HepG2 (cell line): ENCODE data around the gene NLRX1. TPM values are rescaled to one million over a fixed set of nuclear protein-coding genes. Genes with fewer than 3 reads are reported as not detected.
A peak's percentile ranks its signal among the peaks of the same experiment; 100 is the strongest.

Experiments used
- ATAC-seq: fragments of 200-7000 bp; cut with Tn5 transposase; 3 replicates; pipeline ENCODE4 v1.9.1; 2020; ENCODE audit warnings: mild to moderate bottlenecking, moderate library complexity
- BruUV-seq: library from RNA; stranded (reverse); fragments of 400-500 nt; replicated peaks from 2 replicates; lab custom pipeline; 2021; lab: Mats Ljungman, UMichigan
- CTCF ChIA-PET: fragments of 300-600 bp; formaldehyde crosslinking; extraction: SDS; loops from one replicate; lab custom pipeline; 2021; ENCODE audit warnings: low total read pairs, inconsistent platforms, low intra/inter-chr PET ratio; lab: Yijun Ruan, JAX
- POLR2A ChIA-PET: fragments of 350-600 bp; sonication (Branson Sonifier 250); formaldehyde crosslinking; loops from one replicate; lab custom pipeline; 2020; ENCODE audit warnings: antibody characterized with exemption, inconsistent platforms; lab: Yijun Ruan, JAX
- DNase-seq: peaks from one replicate; pipeline ENCODE4 v3.0.0-alpha.2; 2015; ENCODE audit warnings: low spot score
- FAIRE-seq: peaks from 3 replicates; lab custom pipeline; 2011; peaks lifted over from hg19 to GRCh38; lab: Jason Lieb, UNC
- H2AFZ ChIP-seq: one replicate; pipeline ENCODE4 v1.6.1; 2011; ENCODE audit warnings: low read length, inconsistent platforms
- H3K27ac ChIP-seq: fragments of 300-600 bp; 3 replicates; pipeline ENCODE4 v1.8.0; 2011; ENCODE audit warnings: mixed run types, mild to moderate bottlenecking, mixed read lengths, low read length, inconsistent platforms; ENCODE audit not compliant: insufficient read depth; ENCODE audit errors: extremely low read length
- H3K27me3 ChIP-seq, 2 experiments: fragments of 200-600 bp in 1 of 2; 2 replicates in 1 of 2; 3 replicates in 1 of 2; pipeline versions ENCODE4 v1.6.0 to v1.8.0; 2011; ENCODE audit warnings: low read length in 2 of 2, mild to moderate bottlenecking in 2 of 2, moderate library complexity in 2 of 2, inconsistent platforms in 1 of 2; ENCODE audit not compliant: insufficient read depth in 2 of 2, control insufficient read depth in 1 of 2
- H3K36me3 ChIP-seq, 2 experiments: fragments of 200-600 bp in 1 of 2; replicated peaks in 1 of 2; 2 replicates in 1 of 2; 3 replicates in 1 of 2; pipeline versions ENCODE4 v1.5.1 to v1.8.0; 2011; ENCODE audit warnings: low read length in 2 of 2, inconsistent platforms in 1 of 2; ENCODE audit not compliant: insufficient read depth in 2 of 2, control insufficient read depth in 1 of 2
- H3K4me1 ChIP-seq: 2 replicates; pipeline ENCODE4 v1.5.1; 2012; ENCODE audit warnings: low read length, inconsistent platforms; ENCODE audit not compliant: insufficient read depth
- H3K4me2 ChIP-seq: 2 replicates; pipeline ENCODE4 v1.6.0; 2011; ENCODE audit warnings: low read depth, low read length, inconsistent platforms
- H3K4me3 ChIP-seq, 3 experiments: fragments of 200-600 bp in 1 of 3; sonication (generic), shearing (Covaris generic) in 1 of 3; replicated peaks in 1 of 3; 2 replicates each; pipeline ENCODE4 v1.5.1; 2011 to 2016; ENCODE audit warnings: low read length in 3 of 3, inconsistent platforms in 2 of 3, low read depth in 2 of 3, mild to moderate bottlenecking in 2 of 3, control low read depth in 1 of 3, mixed read lengths in 1 of 3; ENCODE audit not compliant: insufficient read depth in 1 of 3
- H3K79me2 ChIP-seq: one replicate; pipeline ENCODE4 v1.6.1; 2011; ENCODE audit warnings: low read length, inconsistent platforms; ENCODE audit not compliant: insufficient read depth
- H3K9ac ChIP-seq: 2 replicates; pipeline ENCODE4 v1.6.0; 2011; ENCODE audit warnings: mild to moderate bottlenecking, low read depth, low read length, inconsistent platforms; ENCODE audit not compliant: insufficient read depth
- H3K9me3 ChIP-seq: 2 replicates; pipeline ENCODE4 v1.5.1; 2012; ENCODE audit warnings: mild to moderate bottlenecking, low read length
- H4K20me1 ChIP-seq: 2 replicates; pipeline ENCODE4 v1.6.0; 2011; ENCODE audit warnings: inconsistent platforms, mild to moderate bottlenecking, low read length, moderate library complexity; ENCODE audit not compliant: insufficient read depth
- CBX5 ChIP-seq: sonication (generic); formaldehyde crosslinking; IDR thresholded peaks from 2 replicates; pipeline ENCODE4 v1.4.0; 2020; ENCODE audit warnings: missing genetic modification reagents, borderline replicate concordance
- HNRNPL ChIP-seq: fragments of 200-400 bp; formaldehyde crosslinking; IDR thresholded peaks from 2 replicates; pipeline ENCODE4 v1.6.1; 2017; ENCODE audit warnings: mild to moderate bottlenecking, low read depth, low read length
- MYNN ChIP-seq: sonication (generic); formaldehyde crosslinking; IDR thresholded peaks from 2 replicates; pipeline ENCODE4 v1.4.0; 2020; ENCODE audit warnings: mild to moderate bottlenecking, low read depth, missing genetic modification reagents
- SMC3 ChIP-seq: IDR thresholded peaks from 2 replicates; pipeline ENCODE4 v1.6.1; 2011; ENCODE audit warnings: low read length, improper control_type of control experiment
- SP5 ChIP-seq: IDR thresholded peaks from 2 replicates; pipeline ENCODE4 v1.6.1; 2016; ENCODE audit warnings: low read depth, borderline replicate concordance
- STAG1 ChIP-seq: sonication (generic); formaldehyde crosslinking; IDR thresholded peaks from 2 replicates; pipeline ENCODE4 v1.4.0; 2020; ENCODE audit warnings: missing genetic modification reagents
- ZFP36L2 ChIP-seq: sonication (generic); formaldehyde crosslinking; IDR thresholded peaks from 2 replicates; pipeline ENCODE4 v1.4.0; 2020; ENCODE audit warnings: missing genetic modification reagents
- whole genome bisulfite sequencing: methylation state at CpG from one replicate; pipeline ENCODE4 v1.1.6; 2017; ENCODE audit warnings: low lambda C conversion rate; 5-methylcytosine and 5-hydroxymethylcytosine counted together
- in situ Hi-C: cut with HindIII; loops from 2 replicates; pipeline ENCODE4 v1.10.0; 2017; ENCODE audit warnings: low pct_unique_long_range_greater_than_20kb; ENCODE audit not compliant: extremely low pct_ligation_motif_present
- intact Hi-C: fragments of 100-400 bp; cut with micrococcal nuclease; formaldehyde crosslinking; loops from one replicate; pipeline ENCODE4 v1.10.0; 2022; ENCODE audit not compliant: unreplicated experiment
- polyA plus RNA-seq, 8 experiments: library from polyadenylated mRNA; depleted of rRNA in 3 of 8; stranded (reverse) in 7 of 8; unstranded in 1 of 8; fragments of >200 nt; fragmentation: Illumina TruSeq in 4 of 8; extraction: Trizol in 4 of 8; gene quantifications; 2 replicates each; pipeline versions ENCODE4 v1.2.1 to v1.2.3, GENCODE V29; 2011 to 2016; ENCODE audit warnings: low read depth in 4 of 8, missing spikeins in 1 of 8, mixed read lengths in 1 of 8; ENCODE audit not compliant: insufficient read depth in 1 of 8
- total RNA-seq, 5 experiments: library from RNA; depleted of rRNA; stranded (reverse); fragments of >200 nt; fragmentation: Illumina TruSeq; extraction: Trizol; gene quantifications; 2 replicates each; pipeline ENCODE4 v1.2.3, GENCODE V29; 2016; ENCODE audit warnings: low read depth in 1 of 5
- TF ChIP-seq, protein P1 (sequence below): sonication (generic); formaldehyde crosslinking; IDR thresholded peaks from 2 replicates; pipeline ENCODE4 v1.4.0; 2020; ENCODE audit warnings: missing genetic modification reagents
- TF ChIP-seq, protein P2 (sequence below): sonication (generic); formaldehyde crosslinking; IDR thresholded peaks from 2 replicates; pipeline ENCODE4 v1.9.0; 2022; ENCODE audit warnings: missing genetic modification reagents, mild to moderate bottlenecking, borderline replicate concordance
- TF ChIP-seq, protein P3 (sequence below): sonication (generic); formaldehyde crosslinking; IDR thresholded peaks from 2 replicates; pipeline ENCODE4 v1.5.1; 2020; ENCODE audit warnings: mild to moderate bottlenecking, missing genetic modification reagents, moderate library complexity
- TF ChIP-seq, protein P4 (sequence below): IDR thresholded peaks from 2 replicates; pipeline ENCODE4 v1.6.1; 2016
- TF ChIP-seq, protein P5 (sequence below): sonication (generic); formaldehyde crosslinking; IDR thresholded peaks from 2 replicates; pipeline ENCODE4 v1.5.0; 2020; ENCODE audit warnings: mild to moderate bottlenecking, missing genetic modification reagents, moderate library complexity

The NLRX1 gene
- total and polyA plus RNA-seq, 2 of the 13 experiments (the other 11 are each of a cell fraction or from before 2014, with no cell fraction given) = 8.7 to 11.0 TPM

DNA sequence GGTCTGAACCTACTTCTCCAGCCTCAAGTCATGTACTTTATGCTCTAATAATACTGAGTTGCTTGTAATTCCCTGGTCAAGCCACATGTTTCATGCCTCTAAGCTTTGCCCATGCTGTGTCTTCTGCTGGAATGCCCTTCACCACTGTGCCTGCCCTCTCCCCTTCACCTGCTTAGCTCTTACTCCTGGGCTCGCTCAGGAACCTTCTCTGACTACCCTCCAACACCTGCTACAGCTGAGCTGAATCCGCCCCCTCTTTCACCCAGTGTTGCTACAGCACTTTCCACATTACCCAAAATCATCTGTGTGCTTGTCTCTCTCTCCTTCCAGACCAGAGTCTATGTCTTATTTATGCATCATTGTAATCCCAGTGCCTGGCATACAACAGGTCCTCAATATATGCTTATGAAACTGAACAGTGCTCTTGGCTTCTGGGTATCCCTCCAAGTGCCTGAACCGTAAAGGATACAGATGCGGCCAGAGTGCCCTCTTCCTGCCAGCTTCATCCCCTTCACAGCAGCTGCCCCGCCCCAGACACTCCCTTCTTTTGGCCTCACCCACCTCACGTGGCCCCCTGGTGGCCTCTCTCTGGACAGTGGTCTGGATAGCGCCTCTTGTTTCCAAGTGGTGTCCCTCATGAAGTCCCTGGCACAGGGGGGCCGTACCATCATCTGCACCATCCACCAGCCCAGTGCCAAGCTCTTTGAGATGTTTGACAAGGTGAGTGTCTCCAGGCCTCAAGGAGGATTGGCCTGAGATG, 12.6 kb upstream of the NLRX1 start:
- Histone ChIP-seq H3K27me3 (peaks cover 12 to 69% of the 10 kb centered on the region in 2 experiments), H3K4me2 (no peak overlapping the region), H2AFZ (no peak overlapping the region), H4K20me1 (no peaks in the 10 kb centered on the region), H3K27ac (no peak overlapping the region), H3K9ac (no peak overlapping the region), H3K36me3 (no peaks in the 10 kb centered on the region), H3K9me3 (no peaks in the 10 kb centered on the region), H3K4me3 (no peak overlapping the region), H3K4me1 (0 out of 2 replicates have a peak, but pooled peaks cover 4% of the 10 kb centered on the region), H3K79me2 (no peaks in the 10 kb centered on the region)
- 6% methylated on average over 8 of the region's 8 CpGs for whole genome bisulfite sequencing
- in situ Hi-C loops (no loop called here), intact Hi-C loops (loop anchor here (2.0 kb wide), 1 partner anchor 53 kb away; no protein-coding TSS in a partner anchor)
- no peak for FAIRE-seq
- POLR2A ChIA-PET = interaction anchor here (1.6 to 2.0 kb wide), 2 partner anchors 34 to 61 kb away, joined by 5 to 6 read pairs; partner anchors contain the start of gene HINFP
- BruUV-seq = no TSS peak
- TF ChIP-seq CBX5 (CRISPR knock-in tag) (0 out of 2 replicates have a peak, but pooled peaks have one; percentile 19), MYNN (CRISPR knock-in tag) (no peak), HNRNPL (0 out of 2 replicates have a peak, but pooled peaks have one; percentile 57), ZFP36L2 (no peak), STAG1 (CRISPR knock-in tag) (peak; percentile 41; the same call in 1 of the 2 replicates), SMC3 (peak; percentile 20; the same call in 1 of the 2 replicates), SP5 (CRISPR knock-in tag) (peak; percentile 76; the same call in 1 of the 2 replicates)
- TF ChIP-seq, protein P1, sequence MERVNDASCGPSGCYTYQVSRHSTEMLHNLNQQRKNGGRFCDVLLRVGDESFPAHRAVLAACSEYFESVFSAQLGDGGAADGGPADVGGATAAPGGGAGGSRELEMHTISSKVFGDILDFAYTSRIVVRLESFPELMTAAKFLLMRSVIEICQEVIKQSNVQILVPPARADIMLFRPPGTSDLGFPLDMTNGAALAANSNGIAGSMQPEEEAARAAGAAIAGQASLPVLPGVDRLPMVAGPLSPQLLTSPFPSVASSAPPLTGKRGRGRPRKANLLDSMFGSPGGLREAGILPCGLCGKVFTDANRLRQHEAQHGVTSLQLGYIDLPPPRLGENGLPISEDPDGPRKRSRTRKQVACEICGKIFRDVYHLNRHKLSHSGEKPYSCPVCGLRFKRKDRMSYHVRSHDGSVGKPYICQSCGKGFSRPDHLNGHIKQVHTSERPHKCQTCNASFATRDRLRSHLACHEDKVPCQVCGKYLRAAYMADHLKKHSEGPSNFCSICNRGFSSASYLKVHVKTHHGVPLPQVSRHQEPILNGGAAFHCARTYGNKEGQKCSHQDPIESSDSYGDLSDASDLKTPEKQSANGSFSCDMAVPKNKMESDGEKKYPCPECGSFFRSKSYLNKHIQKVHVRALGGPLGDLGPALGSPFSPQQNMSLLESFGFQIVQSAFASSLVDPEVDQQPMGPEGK (CRISPR knock-in tag) = peak; percentile 30; the same call in 1 of the 2 replicates
- TF ChIP-seq, protein P2, sequence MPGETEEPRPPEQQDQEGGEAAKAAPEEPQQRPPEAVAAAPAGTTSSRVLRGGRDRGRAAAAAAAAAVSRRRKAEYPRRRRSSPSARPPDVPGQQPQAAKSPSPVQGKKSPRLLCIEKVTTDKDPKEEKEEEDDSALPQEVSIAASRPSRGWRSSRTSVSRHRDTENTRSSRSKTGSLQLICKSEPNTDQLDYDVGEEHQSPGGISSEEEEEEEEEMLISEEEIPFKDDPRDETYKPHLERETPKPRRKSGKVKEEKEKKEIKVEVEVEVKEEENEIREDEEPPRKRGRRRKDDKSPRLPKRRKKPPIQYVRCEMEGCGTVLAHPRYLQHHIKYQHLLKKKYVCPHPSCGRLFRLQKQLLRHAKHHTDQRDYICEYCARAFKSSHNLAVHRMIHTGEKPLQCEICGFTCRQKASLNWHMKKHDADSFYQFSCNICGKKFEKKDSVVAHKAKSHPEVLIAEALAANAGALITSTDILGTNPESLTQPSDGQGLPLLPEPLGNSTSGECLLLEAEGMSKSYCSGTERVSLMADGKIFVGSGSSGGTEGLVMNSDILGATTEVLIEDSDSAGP = peak; percentile 16; the same call in 1 of the 2 replicates
- TF ChIP-seq, protein P3, sequence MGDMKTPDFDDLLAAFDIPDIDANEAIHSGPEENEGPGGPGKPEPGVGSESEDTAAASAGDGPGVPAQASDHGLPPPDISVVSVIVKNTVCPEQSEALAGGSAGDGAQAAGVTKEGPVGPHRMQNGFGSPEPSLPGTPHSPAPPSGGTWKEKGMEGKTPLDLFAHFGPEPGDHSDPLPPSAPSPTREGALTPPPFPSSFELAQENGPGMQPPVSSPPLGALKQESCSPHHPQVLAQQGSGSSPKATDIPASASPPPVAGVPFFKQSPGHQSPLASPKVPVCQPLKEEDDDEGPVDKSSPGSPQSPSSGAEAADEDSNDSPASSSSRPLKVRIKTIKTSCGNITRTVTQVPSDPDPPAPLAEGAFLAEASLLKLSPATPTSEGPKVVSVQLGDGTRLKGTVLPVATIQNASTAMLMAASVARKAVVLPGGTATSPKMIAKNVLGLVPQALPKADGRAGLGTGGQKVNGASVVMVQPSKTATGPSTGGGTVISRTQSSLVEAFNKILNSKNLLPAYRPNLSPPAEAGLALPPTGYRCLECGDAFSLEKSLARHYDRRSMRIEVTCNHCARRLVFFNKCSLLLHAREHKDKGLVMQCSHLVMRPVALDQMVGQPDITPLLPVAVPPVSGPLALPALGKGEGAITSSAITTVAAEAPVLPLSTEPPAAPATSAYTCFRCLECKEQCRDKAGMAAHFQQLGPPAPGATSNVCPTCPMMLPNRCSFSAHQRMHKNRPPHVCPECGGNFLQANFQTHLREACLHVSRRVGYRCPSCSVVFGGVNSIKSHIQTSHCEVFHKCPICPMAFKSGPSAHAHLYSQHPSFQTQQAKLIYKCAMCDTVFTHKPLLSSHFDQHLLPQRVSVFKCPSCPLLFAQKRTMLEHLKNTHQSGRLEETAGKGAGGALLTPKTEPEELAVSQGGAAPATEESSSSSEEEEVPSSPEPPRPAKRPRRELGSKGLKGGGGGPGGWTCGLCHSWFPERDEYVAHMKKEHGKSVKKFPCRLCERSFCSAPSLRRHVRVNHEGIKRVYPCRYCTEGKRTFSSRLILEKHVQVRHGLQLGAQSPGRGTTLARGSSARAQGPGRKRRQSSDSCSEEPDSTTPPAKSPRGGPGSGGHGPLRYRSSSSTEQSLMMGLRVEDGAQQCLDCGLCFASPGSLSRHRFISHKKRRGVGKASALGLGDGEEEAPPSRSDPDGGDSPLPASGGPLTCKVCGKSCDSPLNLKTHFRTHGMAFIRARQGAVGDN (CRISPR knock-in tag) = peak; percentile 25; the same call in 1 of the 2 replicates
- TF ChIP-seq, protein P4, sequence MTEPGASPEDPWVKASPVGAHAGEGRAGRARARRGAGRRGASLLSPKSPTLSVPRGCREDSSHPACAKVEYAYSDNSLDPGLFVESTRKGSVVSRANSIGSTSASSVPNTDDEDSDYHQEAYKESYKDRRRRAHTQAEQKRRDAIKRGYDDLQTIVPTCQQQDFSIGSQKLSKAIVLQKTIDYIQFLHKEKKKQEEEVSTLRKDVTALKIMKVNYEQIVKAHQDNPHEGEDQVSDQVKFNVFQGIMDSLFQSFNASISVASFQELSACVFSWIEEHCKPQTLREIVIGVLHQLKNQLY (CRISPR knock-in tag) = no peak
- TF ChIP-seq, protein P5, sequence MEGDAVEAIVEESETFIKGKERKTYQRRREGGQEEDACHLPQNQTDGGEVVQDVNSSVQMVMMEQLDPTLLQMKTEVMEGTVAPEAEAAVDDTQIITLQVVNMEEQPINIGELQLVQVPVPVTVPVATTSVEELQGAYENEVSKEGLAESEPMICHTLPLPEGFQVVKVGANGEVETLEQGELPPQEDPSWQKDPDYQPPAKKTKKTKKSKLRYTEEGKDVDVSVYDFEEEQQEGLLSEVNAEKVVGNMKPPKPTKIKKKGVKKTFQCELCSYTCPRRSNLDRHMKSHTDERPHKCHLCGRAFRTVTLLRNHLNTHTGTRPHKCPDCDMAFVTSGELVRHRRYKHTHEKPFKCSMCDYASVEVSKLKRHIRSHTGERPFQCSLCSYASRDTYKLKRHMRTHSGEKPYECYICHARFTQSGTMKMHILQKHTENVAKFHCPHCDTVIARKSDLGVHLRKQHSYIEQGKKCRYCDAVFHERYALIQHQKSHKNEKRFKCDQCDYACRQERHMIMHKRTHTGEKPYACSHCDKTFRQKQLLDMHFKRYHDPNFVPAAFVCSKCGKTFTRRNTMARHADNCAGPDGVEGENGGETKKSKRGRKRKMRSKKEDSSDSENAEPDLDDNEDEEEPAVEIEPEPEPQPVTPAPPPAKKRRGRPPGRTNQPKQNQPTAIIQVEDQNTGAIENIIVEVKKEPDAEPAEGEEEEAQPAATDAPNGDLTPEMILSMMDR = peak; percentile 64
- peak; percentile 57 for DNase-seq
- ATAC-seq = peak; percentile 89
- CTCF ChIA-PET = interaction anchor here (1.1 to 1.8 kb wide), 3 partner anchors 11 to 60 kb away, joined by 3 to 4 read pairs (median 3); a partner anchor contains a TSS
